Adrenal gland (tissue), 5 donors: ENCODE data around the gene GANC.

Experiments used
- CTCF ChIP-seq, 6 experiments: fragments of 450-650 bp in 4 of 6; fragments of 200-600 bp in 2 of 6; sonication (generic) in 1 of 6; IDR thresholded peaks; 1 replicate in 5 of 6; 2 replicates in 1 of 6; pipeline versions ENCODE4 v1.5.1 to v1.8.0; 2016 to 2021; ENCODE audit warnings: antibody characterized with exemption in 6 of 6, mild to moderate bottlenecking in 2 of 6, moderate library complexity in 1 of 6
- POLR2A ChIP-seq, 2 donors: fragments of 450-650 bp; IDR thresholded peaks; one replicate each; pipeline ENCODE4 v1.6.1; 2017; ENCODE audit warnings: antibody characterized with exemption in 2 of 2, mild to moderate bottlenecking in 2 of 2, moderate library complexity in 1 of 2
- donor health status: DM: no; HTN: no; CAD: no.

- TF ChIP-seq POLR2A (IDR thresholded peaks at IDR 0.05) (no peak), CTCF (IDR thresholded peaks at IDR 0.05) (no peak)
Measured at GRCh38 chr15:42276762-42277161, 3.8 kb downstream of the GANC start.
